ENCODE measurements around the gene NOP53.
"Not testable (repeated sequence)": the region's sequence is repeated elsewhere in the genome, so short reads cannot be mapped to it uniquely, and the experiment has no call there.

- not testable (repeated sequence) for TF ChIP-seq CTCF (conservative IDR thresholded peaks at IDR 0.05 in 1 of 2, IDR thresholded peaks at IDR 0.05 in 1 of 2; ENCODE audit: extremely low read depth in 1 of 2, insufficient read depth in 1 of 2, low read depth in 1 of 2, low read length in 2 of 2); EZH2 (IDR thresholded peaks at IDR 0.05; ENCODE audit: borderline replicate concordance, low read length)
Observed at GRCh38 chr19:47728295-47728694, 17.1 kb upstream of the NOP53 start.
